Amniotic stem cell (primary cell): ENCODE data around the gene CDH23.

ENCODE experiments used
- DNase-seq: peaks from one replicate; lab custom pipeline; 2025; lab: John Stamatoyannopoulos, UW

Gene CDH23

GRCh38 chr10:71818674-71819260 lies 422.0 kb downstream of the CDH23 start:
- no peak for DNase-seq

- DNase-seq: no peak
Observed at GRCh38 chr10:71819441-71819861, 422.7 kb downstream of the CDH23 start.

GRCh38 chr10:71819985-71820384 lies 423.3 kb downstream of the CDH23 start:
- DNase-seq: no peak

- DNase-seq: no peak
Observed at GRCh38 chr10:71820966-71821365, 424.2 kb downstream of the CDH23 start.

GRCh38 chr10:71821909-71822763 lies 425.4 kb downstream of the CDH23 start:
- DNase-seq: no peak

- no peak for DNase-seq
Observed at GRCh38 chr10:71823356-71823755, 426.6 kb downstream of the CDH23 start.

- no peak for DNase-seq
Observed at GRCh38 chr10:71824333-71824732, 427.6 kb downstream of the CDH23 start.

GRCh38 chr10:71825217-71825616 lies 428.5 kb downstream of the CDH23 start:
- no peak for DNase-seq

- no peak for DNase-seq
Observed at GRCh38 chr10:71827852-71828251, 431.1 kb downstream of the CDH23 start.

- no peak for DNase-seq
Observed at GRCh38 chr10:71828702-71829101, 432.0 kb downstream of the CDH23 start.

- DNase-seq: no peak
Observed at GRCh38 chr10:71829171-71829570, 432.5 kb downstream of the CDH23 start.

GRCh38 chr10:71829896-71830295 lies 433.2 kb downstream of the CDH23 start:
- DNase-seq: no peak

- DNase-seq: no peak
Observed at GRCh38 chr10:71830726-71831125, 434.0 kb downstream of the CDH23 start.

GRCh38 chr10:71831646-71832552 lies 435.2 kb downstream of the CDH23 start:
- no peak for DNase-seq

- DNase-seq: no peak
Observed at GRCh38 chr10:71832967-71833366, 436.2 kb downstream of the CDH23 start.

- DNase-seq: no peak
Observed at GRCh38 chr10:71833451-71834342, 437.0 kb downstream of the CDH23 start.

- DNase-seq: no peak
Observed at GRCh38 chr10:71834343-71834674, 437.6 kb downstream of the CDH23 start.

- DNase-seq: peak; percentile 43
Observed at GRCh38 chr10:71835671-71836595, 439.2 kb downstream of the CDH23 start.

GRCh38 chr10:71836596-71836974 lies 439.9 kb downstream of the CDH23 start:
- DNase-seq: no peak

GRCh38 chr10:71837098-71837827 lies 440.5 kb downstream of the CDH23 start:
- no peak for DNase-seq
